Esophagus squamous epithelium (tissue), 5 donors: ENCODE data around the gene ADRA2B. TPM values are rescaled to one million over a fixed set of nuclear protein-coding genes. Genes with fewer than 3 reads are reported as not detected.

Source experiments
- DNase-seq: peaks from one replicate; lab custom pipeline; 2025; lab: John Stamatoyannopoulos, UW
- H3K27ac ChIP-seq, 4 donors: fragments of 200-600 bp; sonication (generic); one replicate each; pipeline ENCODE4 v1.5.1; 2016 to 2019; ENCODE audit warnings: mild to moderate bottlenecking in 1 of 4
- H3K27me3 ChIP-seq, 4 donors: fragments of 200-600 bp; sonication (generic); 1 replicate in 3 of 4; 2 replicates in 1 of 4; pipeline versions ENCODE4 v1.5.1 to v1.6.0; 2017 to 2021; ENCODE audit warnings: antibody characterized with exemption in 1 of 4
- H3K36me3 ChIP-seq, 3 donors: fragments of 200-600 bp; sonication (generic); one replicate each; pipeline ENCODE4 v1.5.1; 2016 to 2019
- H3K4me1 ChIP-seq, 3 donors: fragments of 200-600 bp; sonication (generic); one replicate each; pipeline ENCODE4 v1.5.1; 2017 to 2019
- H3K4me3 ChIP-seq, 4 donors: fragments of 200-600 bp; sonication (generic); 1 replicate in 3 of 4; 2 replicates in 1 of 4; pipeline ENCODE4 v1.5.1; 2016 to 2019; ENCODE audit warnings: mild to moderate bottlenecking in 2 of 4, moderate library complexity in 1 of 4
- H3K9me3 ChIP-seq, 3 donors: fragments of 200-600 bp; sonication (generic); one replicate each; pipeline ENCODE4 v1.5.1; 2016 to 2019
- POLR2A ChIP-seq, 4 donors: fragments of 450-650 bp; IDR thresholded peaks; one replicate each; pipeline ENCODE4 v1.6.1; 2017; ENCODE audit warnings: antibody characterized with exemption in 4 of 4, mild to moderate bottlenecking in 4 of 4, moderate library complexity in 3 of 4
- WGBS, 2 donors: methylation state at CpG; one replicate each; pipeline ENCODE4 v1.1.5; 2018; 5-methylcytosine and 5-hydroxymethylcytosine counted together
- intact Hi-C: fragments of 100-400 bp; cut with DNase I; formaldehyde crosslinking; loops from one replicate; pipeline ENCODE4 v1.15.0; 2022
- total RNA-seq, 4 donors: library from RNA; depleted of rRNA; stranded (reverse); fragments of >200 nt; gene quantifications; one replicate each; pipeline ENCODE4 v1.1.0, GENCODE V29; 2016
- TF ChIP-seq, protein P1 (sequence below), 6 experiments: fragments of 450-650 bp in 4 of 6; fragments of 200-600 bp in 2 of 6; sonication (generic) in 2 of 6; IDR thresholded peaks; one replicate each; pipeline ENCODE4 v1.5.1; 2016 to 2019; ENCODE audit warnings: antibody characterized with exemption in 6 of 6, mild to moderate bottlenecking in 4 of 6, moderate library complexity in 4 of 6
- donor health status: DM: yes; HTN: yes; CAD: no.

ADRA2B gene
- total RNA-seq, 4 donors from 2014 or later = 0.04 to 1.2 (median 0.38) TPM; not detected in 1

DNA sequence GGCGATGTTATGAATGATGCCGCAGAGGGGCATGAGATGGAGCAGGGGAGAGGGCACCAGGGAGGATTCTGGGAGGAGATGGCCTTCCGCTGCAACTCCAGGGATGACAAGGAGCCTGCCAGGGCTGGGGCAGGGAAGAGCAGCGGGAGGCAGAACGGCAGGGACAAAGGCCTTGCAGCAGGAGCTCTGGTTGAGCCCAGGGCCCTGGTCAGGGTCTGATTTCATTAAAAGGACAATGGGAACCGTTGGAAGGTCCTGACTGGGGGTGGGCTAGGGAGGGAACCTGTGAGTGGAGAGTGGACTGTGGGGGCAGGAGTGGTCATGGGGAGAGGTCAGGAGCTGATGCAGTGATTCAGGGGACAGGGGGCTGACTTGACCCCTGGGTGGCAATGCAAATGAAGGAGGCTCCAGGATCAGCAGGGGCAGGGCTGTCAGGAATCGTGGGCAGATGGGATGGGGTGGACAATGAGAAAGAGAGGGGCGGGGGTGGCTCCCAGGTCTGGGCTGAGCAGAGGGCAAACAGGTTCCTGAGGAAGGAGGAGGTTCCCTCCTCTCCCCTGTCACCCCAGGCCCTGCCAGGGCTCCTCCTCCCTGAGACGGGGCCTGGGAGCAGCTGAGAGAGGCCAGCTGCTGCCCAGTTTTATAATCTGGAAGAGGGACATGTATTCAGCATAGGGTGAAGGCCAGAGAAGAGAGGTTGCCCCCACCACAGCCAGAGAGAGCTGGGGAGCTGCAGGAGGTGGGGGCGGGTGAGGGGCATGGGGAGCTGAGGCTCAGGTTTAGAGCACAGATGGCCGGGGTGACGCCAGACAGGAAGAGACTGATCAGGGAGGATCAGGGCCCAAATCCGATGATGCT lies 36.2 kb upstream of the ADRA2B start:
- H3K36me3 ChIP-seq = no peaks in the 10 kb centered on the region
- intact Hi-C loops = no loop called here
- DNase-seq = no peak
- peaks cover 7 to 19% (median 7%) of the 10 kb centered on the region in 3 donors for H3K4me1 ChIP-seq
- TF ChIP-seq, protein P1, sequence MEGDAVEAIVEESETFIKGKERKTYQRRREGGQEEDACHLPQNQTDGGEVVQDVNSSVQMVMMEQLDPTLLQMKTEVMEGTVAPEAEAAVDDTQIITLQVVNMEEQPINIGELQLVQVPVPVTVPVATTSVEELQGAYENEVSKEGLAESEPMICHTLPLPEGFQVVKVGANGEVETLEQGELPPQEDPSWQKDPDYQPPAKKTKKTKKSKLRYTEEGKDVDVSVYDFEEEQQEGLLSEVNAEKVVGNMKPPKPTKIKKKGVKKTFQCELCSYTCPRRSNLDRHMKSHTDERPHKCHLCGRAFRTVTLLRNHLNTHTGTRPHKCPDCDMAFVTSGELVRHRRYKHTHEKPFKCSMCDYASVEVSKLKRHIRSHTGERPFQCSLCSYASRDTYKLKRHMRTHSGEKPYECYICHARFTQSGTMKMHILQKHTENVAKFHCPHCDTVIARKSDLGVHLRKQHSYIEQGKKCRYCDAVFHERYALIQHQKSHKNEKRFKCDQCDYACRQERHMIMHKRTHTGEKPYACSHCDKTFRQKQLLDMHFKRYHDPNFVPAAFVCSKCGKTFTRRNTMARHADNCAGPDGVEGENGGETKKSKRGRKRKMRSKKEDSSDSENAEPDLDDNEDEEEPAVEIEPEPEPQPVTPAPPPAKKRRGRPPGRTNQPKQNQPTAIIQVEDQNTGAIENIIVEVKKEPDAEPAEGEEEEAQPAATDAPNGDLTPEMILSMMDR (IDR thresholded peaks at IDR 0.05) = no peak
- no peak for TF ChIP-seq POLR2A (IDR thresholded peaks at IDR 0.05)
- no peak overlapping the region for H3K27ac ChIP-seq
- peaks cover 0 to 8% (median 0%) of the 10 kb centered on the region in 4 donors for H3K27me3 ChIP-seq
- H3K9me3 ChIP-seq = no peaks in the 10 kb centered on the region
- no peak overlapping the region for H3K4me3 ChIP-seq
- whole genome bisulfite sequencing, 2 donors = 77 to 82% methylated on average over 10 of the region's 13 CpGs

DNA sequence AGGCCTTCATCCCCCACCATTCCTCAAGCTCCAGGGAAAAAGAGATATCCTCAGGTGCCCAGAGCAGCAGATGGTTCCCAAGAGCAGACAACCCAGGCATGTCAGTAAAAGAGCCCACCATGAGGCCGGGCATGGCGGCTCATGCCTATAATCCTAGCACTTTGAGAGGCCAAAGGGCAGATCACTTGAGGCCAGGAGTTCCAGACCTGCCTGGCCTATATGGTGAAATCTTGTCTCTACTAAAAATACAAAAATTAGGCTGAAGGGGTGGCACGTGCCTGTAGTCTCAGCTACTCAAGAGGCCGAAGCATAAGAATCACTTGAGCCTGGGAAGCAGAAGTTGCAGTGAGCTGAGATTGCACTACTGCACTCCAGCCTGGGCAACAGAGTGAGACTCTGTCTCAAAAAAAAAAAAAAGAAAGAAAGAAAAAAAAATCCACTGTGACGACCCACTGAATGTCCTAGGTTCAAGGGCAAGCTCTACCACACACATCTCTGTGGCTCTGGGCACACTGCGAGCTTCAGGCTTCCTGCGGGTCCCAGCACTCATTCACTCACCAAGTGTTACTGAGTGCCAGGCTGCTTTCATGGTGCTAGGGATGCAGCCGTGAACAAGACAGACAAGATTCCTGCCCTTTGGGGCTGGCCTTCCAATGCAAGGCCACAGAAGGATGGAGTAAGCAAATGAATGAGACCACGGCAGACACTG lies 35.4 kb upstream of the ADRA2B start:
- no peak for TF ChIP-seq POLR2A (IDR thresholded peaks at IDR 0.05)
- TF ChIP-seq, protein P1 (IDR thresholded peaks at IDR 0.05) = no peak
- Histone ChIP-seq H3K4me1 (peaks cover 7 to 24% (median 7%) of the 10 kb centered on the region in 3 donors), H3K27ac (no peak overlapping the region), H3K4me3 (no peak overlapping the region), H3K36me3 (no peaks in the 10 kb centered on the region), H3K27me3 (no peaks in the 10 kb centered on the region), H3K9me3 (no peaks in the 10 kb centered on the region)
- 89% methylated on average over 7 to 9 of the region's 9 CpGs for WGBS, 2 donors
- no peak for DNase-seq
- intact Hi-C loops = no loop called here

DNA sequence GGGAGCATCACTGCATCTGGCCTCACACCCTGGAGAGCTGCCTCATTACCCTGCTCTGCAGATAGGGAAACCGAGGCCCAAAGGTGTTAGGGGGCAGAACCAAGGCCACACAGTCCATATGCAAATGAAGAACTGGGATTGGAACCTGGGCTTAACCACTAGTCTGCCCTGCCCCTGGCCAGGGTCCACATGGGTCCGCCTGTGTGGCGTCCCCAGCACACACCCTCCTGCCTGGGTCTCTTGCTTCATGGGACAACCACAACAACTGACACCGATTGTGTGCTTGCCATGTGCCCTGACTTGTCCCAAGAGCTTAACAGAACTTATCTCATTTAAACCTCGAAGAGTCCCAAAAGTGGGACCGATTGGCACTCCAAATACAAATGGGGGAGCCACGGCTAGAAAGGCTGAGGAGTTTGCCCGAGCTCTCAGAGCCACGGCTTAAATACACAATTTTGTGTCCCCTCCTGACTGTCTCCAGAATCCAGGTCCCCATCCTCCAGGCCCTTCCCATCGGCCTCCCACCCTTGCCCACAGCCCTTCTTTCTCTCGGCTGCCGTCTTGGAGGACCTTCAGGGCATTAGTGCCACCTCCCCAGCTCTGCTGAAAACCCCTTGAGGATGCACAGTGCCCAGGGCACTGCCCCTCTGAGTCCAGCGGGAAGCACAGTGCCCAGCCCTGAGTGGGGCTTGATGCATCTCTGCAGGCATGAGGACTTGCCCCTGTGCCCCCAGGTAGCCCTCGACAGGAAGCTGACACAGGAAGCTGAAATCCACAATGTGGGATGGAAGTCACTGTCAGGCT lies 34.6 kb upstream of the ADRA2B start:
- DNase-seq = no peak
- intact Hi-C loops = no loop called here
- Histone ChIP-seq H3K9me3 (no peaks in the 10 kb centered on the region), H3K27me3 (no peaks in the 10 kb centered on the region), H3K4me3 (no peak overlapping the region), H3K27ac (no peak overlapping the region), H3K36me3 (no peaks in the 10 kb centered on the region), H3K4me1 (peaks cover 7 to 31% (median 7%) of the 10 kb centered on the region in 3 donors)
- 83 to 97% methylated on average over 9 to 11 of the region's 14 CpGs for WGBS, 2 donors
- TF ChIP-seq, protein P1 (IDR thresholded peaks at IDR 0.05) = no peak
- no peak for TF ChIP-seq POLR2A (IDR thresholded peaks at IDR 0.05)

DNA sequence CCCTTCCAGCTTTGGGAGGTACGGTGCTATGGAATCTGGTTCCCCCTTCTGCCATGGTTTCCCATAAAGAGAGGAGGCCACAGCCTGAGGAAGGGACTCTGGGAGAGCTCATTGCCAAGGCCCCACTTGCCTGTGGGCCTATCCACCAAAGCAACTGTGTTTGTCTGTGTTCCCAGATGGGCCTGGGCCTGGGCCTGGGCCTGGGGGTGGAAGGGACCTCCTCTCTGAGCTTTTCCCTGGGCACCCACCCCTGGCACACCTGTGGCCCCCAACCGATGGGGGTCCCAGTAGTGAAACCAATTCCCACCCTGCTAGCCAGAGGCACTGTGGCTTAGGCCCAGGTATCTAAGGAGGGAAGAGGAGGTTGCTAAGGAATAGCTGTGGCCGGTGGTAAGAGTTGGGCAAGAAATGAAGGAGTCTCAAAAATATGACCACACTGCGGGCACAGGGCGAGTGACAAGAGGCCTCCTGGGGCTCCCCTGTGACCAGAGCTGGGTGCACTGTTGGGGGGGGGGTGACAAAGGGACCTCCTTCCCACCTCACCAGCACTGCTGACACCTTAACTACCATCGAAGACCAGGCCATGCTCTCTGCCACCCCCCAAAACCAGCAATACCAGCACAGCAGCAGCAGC lies 33.8 kb upstream of the ADRA2B start:
- intact Hi-C loops = no loop called here
- TF ChIP-seq, protein P1 (IDR thresholded peaks at IDR 0.05) = no peak
- no peak for TF ChIP-seq POLR2A (IDR thresholded peaks at IDR 0.05)
- no peak for DNase-seq
- H3K36me3 ChIP-seq = no peaks in the 10 kb centered on the region
- H3K4me3 ChIP-seq = no peak overlapping the region
- peaks cover 7 to 40% (median 7%) of the 10 kb centered on the region in 3 donors for H3K4me1 ChIP-seq
- WGBS, 2 donors = 88 to 100% methylated on average over 1 to 4 of the region's 6 CpGs
- H3K9me3 ChIP-seq = no peaks in the 10 kb centered on the region
- H3K27me3 ChIP-seq = no peaks in the 10 kb centered on the region
- no peak overlapping the region for H3K27ac ChIP-seq
